ENCODE results near the gene ZNF496. TPM values are rescaled to one million over a fixed set of nuclear protein-coding genes. Genes with fewer than 3 reads are reported as not detected.
"Not testable (repeated sequence)": the region's sequence is repeated elsewhere in the genome, so short reads cannot be mapped to it uniquely, and the experiment has no call there.

The ZNF496 gene
- total RNA-seq, 1 donor from 2014 or later = 59.5 TPM

DNA sequence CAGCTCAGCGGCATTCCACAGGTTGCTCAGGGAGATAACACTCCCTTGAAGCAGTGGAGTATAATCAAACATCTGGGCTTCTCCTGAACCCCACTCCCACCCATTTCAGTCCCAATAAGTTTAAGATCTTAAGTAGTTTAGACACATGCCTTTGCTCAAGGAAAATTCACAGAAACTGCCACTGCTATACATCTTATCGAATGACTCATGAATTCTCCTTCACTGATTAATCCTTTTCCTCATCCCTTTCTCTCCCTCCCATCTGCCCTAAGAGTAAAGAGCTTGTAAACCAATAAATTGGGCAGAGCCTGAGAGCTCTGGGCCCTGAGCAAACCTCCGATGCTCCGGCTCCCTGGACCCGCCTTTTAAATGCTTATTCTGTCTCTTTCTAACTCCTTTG lies 65.6 kb downstream of the ZNF496 start:
- DNase-seq (ENCODE audit: low spot score, unreplicated experiment) = no peak
- no peak overlapping the region for H3K4me3 Mint-ChIP-seq (ENCODE audit: low read depth)
- peaks cover 24% of the 10 kb centered on the region for H3K9me3 Mint-ChIP-seq (ENCODE audit: low read depth)
- H3K4me1 Mint-ChIP-seq (ENCODE audit: low read depth) = no peaks in the 10 kb centered on the region
- H3K27me3 Mint-ChIP-seq = no peaks in the 10 kb centered on the region
- no peak overlapping the region for H3K27ac Mint-ChIP-seq
- H3K36me3 Mint-ChIP-seq (ENCODE audit: insufficient read depth) = peaks cover 2% of the 10 kb centered on the region
- TF ChIP-seq, protein P1, sequence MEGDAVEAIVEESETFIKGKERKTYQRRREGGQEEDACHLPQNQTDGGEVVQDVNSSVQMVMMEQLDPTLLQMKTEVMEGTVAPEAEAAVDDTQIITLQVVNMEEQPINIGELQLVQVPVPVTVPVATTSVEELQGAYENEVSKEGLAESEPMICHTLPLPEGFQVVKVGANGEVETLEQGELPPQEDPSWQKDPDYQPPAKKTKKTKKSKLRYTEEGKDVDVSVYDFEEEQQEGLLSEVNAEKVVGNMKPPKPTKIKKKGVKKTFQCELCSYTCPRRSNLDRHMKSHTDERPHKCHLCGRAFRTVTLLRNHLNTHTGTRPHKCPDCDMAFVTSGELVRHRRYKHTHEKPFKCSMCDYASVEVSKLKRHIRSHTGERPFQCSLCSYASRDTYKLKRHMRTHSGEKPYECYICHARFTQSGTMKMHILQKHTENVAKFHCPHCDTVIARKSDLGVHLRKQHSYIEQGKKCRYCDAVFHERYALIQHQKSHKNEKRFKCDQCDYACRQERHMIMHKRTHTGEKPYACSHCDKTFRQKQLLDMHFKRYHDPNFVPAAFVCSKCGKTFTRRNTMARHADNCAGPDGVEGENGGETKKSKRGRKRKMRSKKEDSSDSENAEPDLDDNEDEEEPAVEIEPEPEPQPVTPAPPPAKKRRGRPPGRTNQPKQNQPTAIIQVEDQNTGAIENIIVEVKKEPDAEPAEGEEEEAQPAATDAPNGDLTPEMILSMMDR (IDR thresholded peaks at IDR 0.05; ENCODE audit: unreplicated experiment) = no peak

DNA sequence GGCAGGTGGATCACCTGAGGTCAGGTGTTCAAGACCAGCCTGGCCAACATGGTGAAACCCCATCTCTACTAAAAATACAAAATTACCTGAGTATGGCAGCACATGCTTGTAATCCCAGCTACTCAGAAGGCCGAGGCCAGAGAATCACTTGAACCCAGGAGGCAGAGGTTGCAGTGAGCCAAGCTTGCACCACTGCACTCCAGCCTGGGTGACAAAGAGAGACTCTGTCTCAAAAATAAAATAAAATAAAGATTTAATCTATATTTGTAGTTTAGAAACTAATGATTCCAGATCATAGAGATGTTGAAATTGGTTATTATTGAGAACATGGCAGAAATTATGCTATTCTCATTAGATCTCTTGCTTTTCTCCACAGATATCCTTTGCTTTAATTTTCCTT lies 75.9 kb downstream of the ZNF496 start, which contains the start of gene VN1R5:
VN1R5 (plus strand) TSS at position 301 of the 400 bp plus-strand sequence.
- not testable (repeated sequence) for H3K27ac Mint-ChIP-seq; H3K9me3 Mint-ChIP-seq (ENCODE audit: low read depth); H3K4me3 Mint-ChIP-seq (ENCODE audit: low read depth); DNase-seq (ENCODE audit: low spot score, unreplicated experiment); H3K36me3 Mint-ChIP-seq (ENCODE audit: insufficient read depth); H3K4me1 Mint-ChIP-seq (ENCODE audit: low read depth); H3K27me3 Mint-ChIP-seq

DNA sequence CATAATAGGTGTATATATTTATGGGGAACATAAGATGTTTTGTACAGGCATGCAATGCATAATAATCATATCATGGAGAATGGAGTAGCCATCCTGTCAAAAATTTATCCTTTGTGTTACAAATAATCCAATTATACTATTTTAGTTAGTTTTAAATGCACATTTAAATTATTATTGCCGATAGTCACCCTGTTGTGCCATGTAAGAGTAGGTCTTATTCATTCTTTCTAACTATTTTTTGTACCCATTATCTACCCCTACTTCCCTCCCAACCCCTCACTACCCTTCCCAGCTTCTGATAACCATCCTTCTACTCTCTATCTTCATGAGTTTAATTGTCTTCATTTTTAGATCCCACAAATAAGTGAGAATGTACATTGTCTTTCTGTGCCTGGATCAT lies 84.1 kb downstream of the ZNF496 start:
- TF ChIP-seq, protein P1 (IDR thresholded peaks at IDR 0.05; ENCODE audit: unreplicated experiment) = no peak
- DNase-seq (ENCODE audit: low spot score, unreplicated experiment) = no peak
- no peaks in the 10 kb centered on the region for H3K4me1 Mint-ChIP-seq (ENCODE audit: low read depth)
- H3K4me3 Mint-ChIP-seq (ENCODE audit: low read depth) = no peak overlapping the region
- H3K27ac Mint-ChIP-seq = no peak overlapping the region
- peaks cover 27% of the 10 kb centered on the region for H3K9me3 Mint-ChIP-seq (ENCODE audit: low read depth)
- no peaks in the 10 kb centered on the region for H3K36me3 Mint-ChIP-seq (ENCODE audit: insufficient read depth)
- H3K27me3 Mint-ChIP-seq = no peaks in the 10 kb centered on the region

Other genes with a start within 250 kb of the ZNF496 start
- 19.7 and 21.8 TPM in 2 replicates for gene ZNF669, start 227.5 kb downstream of the ZNF496 start, total RNA-seq
- 233 and 273 TPM in 2 replicates for gene ZNF124, start 159.8 kb downstream of the ZNF496 start, total RNA-seq
- gene VN1R5, start 75.8 kb downstream of the ZNF496 start, total RNA-seq = not detected in 2 replicates
- 0.38 TPM in 1 of 2 replicates, not detected in the other for gene NLRP3, start 84.3 kb upstream of the ZNF496 start, total RNA-seq
- not detected in 2 replicates for gene OR2B11, start 126.2 kb upstream of the ZNF496 start, total RNA-seq
- not detected in 2 replicates for gene OR2C3, start 204.6 kb upstream of the ZNF496 start, total RNA-seq
- gene GCSAML, start 217.3 kb upstream of the ZNF496 start, total RNA-seq = not detected in 2 replicates